A549 (cell line): Measurements from ENCODE around the gene EVX1. TPM values are rescaled to one million over a fixed set of nuclear protein-coding genes. Genes with fewer than 3 reads are reported as not detected.

Experiments
- ATAC-seq, 2 experiments: fragments of 200-7000 bp in 1 of 2; fragments of >200 bp in 1 of 2; cut with Nextera tagmentation in 1 of 2; cut with Tn5 transposase in 1 of 2; 3 replicates each; pipeline versions ENCODE4 v1.8.0 to v1.9.1; 2018 to 2020; ENCODE audit warnings: mild to moderate bottlenecking in 1 of 2, moderate library complexity in 1 of 2
- CTCF ChIA-PET: fragments of 300-600 bp; sonication (Branson Sonifier 250); formaldehyde crosslinking; extraction: SDS; loops from one replicate; lab custom pipeline; 2021; ENCODE audit warnings: antibody characterized with exemption, inconsistent platforms; lab: Yijun Ruan, JAX
- POLR2A ChIA-PET: fragments of 350-600 bp; formaldehyde crosslinking; extraction: SDS; loops from one replicate; lab custom pipeline; 2021; ENCODE audit warnings: antibody characterized with exemption, inconsistent platforms; lab: Yijun Ruan, JAX
- DNase-seq, 2 experiments: peaks; one replicate each; pipeline versions ENCODE4 v3.0.0 to v3.0.0-alpha.2; 2011 to 2016; ENCODE audit warnings: low read depth in 1 of 2, low spot score in 1 of 2
- FAIRE-seq: peaks from 2 replicates; lab custom pipeline; 2011; peaks lifted over from hg19 to GRCh38; lab: Jason Lieb, UNC
- H3K27ac ChIP-seq, 2 experiments: fragments of >200 bp; sonication (Bioruptor Twin); formaldehyde crosslinking; 3 replicates each; pipeline ENCODE4 v1.5.1; 2016 to 2017
- H3K4me1 ChIP-seq: fragments of >200 bp; sonication (Bioruptor Twin); formaldehyde crosslinking; 3 replicates; pipeline ENCODE4 v1.6.1; 2016
- H3K4me2 ChIP-seq: fragments of >200 bp; sonication (Bioruptor Twin); formaldehyde crosslinking; 3 replicates; pipeline ENCODE4 v1.6.1; 2016
- H3K4me3 ChIP-seq: fragments of >200 bp; sonication (Bioruptor Twin); formaldehyde crosslinking; 3 replicates; pipeline ENCODE4 v1.5.1; 2016
- H3K9me3 ChIP-seq: fragments of >200 bp; sonication (Bioruptor Twin); formaldehyde crosslinking; 3 replicates; pipeline ENCODE4 v1.6.1; 2016
- CBX2 ChIP-seq: fragments of 200-600 bp; sonication (generic); IDR thresholded peaks from 2 replicates; pipeline ENCODE4 v1.6.1; 2016; ENCODE audit warnings: low read depth, mild to moderate bottlenecking, borderline replicate concordance
- CBX8 ChIP-seq: fragments of 200-600 bp; sonication (generic); IDR thresholded peaks from 2 replicates; pipeline ENCODE4 v1.6.1; 2016
- CTCF ChIP-seq: fragments of >200 bp; sonication (Bioruptor Twin); formaldehyde crosslinking; IDR thresholded peaks from 3 replicates; pipeline ENCODE4 v1.5.1; 2016
- EHMT2 ChIP-seq: fragments of 200-600 bp; sonication (generic); IDR thresholded peaks from 2 replicates; pipeline ENCODE4 v1.6.1; 2016; ENCODE audit warnings: antibody characterized with exemption, low read depth, mild to moderate bottlenecking, moderate library complexity
- ESRRA ChIP-seq: fragments of 150-350 bp; IDR thresholded peaks from 2 replicates; pipeline ENCODE4 v1.6.1; 2014; ENCODE audit warnings: mild to moderate bottlenecking, low read length, borderline replicate concordance
- HDAC2 ChIP-seq: fragments of 200-600 bp; sonication (generic); IDR thresholded peaks from 2 replicates; pipeline ENCODE4 v1.6.1; 2016
- HMGXB4 ChIP-seq: fragments of 250-450 bp; sonication (Bioruptor Pico); IDR thresholded peaks from 2 replicates; pipeline ENCODE4 v1.5.0; 2021; ENCODE audit warnings: mild to moderate bottlenecking, moderate library complexity, borderline replicate concordance
- MAFK ChIP-seq: fragments of 450-650 bp; IDR thresholded peaks from 2 replicates; pipeline ENCODE4 v1.6.1; 2014; ENCODE audit not compliant: partially characterized antibody
- MYC ChIP-seq: IDR thresholded peaks from 2 replicates; pipeline ENCODE4 v1.6.1; 2012; ENCODE audit warnings: mild to moderate bottlenecking, inconsistent platforms, low read length, improper control_type of control experiment, borderline replicate concordance
- NR3C1 ChIP-seq: fragments of >200 bp; sonication (Bioruptor Twin); formaldehyde crosslinking; IDR thresholded peaks from 3 replicates; pipeline ENCODE4 v1.6.1; 2017
- PHF8 ChIP-seq: fragments of 200-600 bp; sonication (generic); IDR thresholded peaks from 2 replicates; pipeline ENCODE4 v1.6.1; 2016; ENCODE audit warnings: low read depth, mild to moderate bottlenecking, antibody characterized with exemption, moderate library complexity, borderline replicate concordance
- POLR2A ChIP-seq: IDR thresholded peaks from 2 replicates; pipeline ENCODE4 v1.6.1; 2012; ENCODE audit warnings: mild to moderate bottlenecking, low read length
- RARB ChIP-seq: fragments of 250-450 bp; sonication (Bioruptor Pico); IDR thresholded peaks from 2 replicates; pipeline ENCODE4 v1.8.0; 2021; ENCODE audit warnings: mild to moderate bottlenecking, moderate library complexity
- REST ChIP-seq: fragments of 200-600 bp; sonication (generic); IDR thresholded peaks from 2 replicates; pipeline ENCODE4 v1.6.1; 2016; ENCODE audit warnings: antibody characterized with exemption, mild to moderate bottlenecking, moderate library complexity
- RFX5 ChIP-seq: fragments of 450-650 bp; IDR thresholded peaks from 2 replicates; pipeline ENCODE4 v1.7.1; 2014; ENCODE audit warnings: antibody characterized with exemption, mild to moderate bottlenecking, moderate library complexity
- SMC3 ChIP-seq: fragments of >200 bp; sonication (Bioruptor Twin); formaldehyde crosslinking; IDR thresholded peaks from 3 replicates; pipeline ENCODE4 v1.6.1; 2018; ENCODE audit warnings: inconsistent platforms
- SREBF2 ChIP-seq: fragments of 450-650 bp; IDR thresholded peaks from 2 replicates; pipeline ENCODE4 v1.6.1; 2014; ENCODE audit warnings: mild to moderate bottlenecking, moderate library complexity
- TFCP2L1 ChIP-seq: fragments of 250-450 bp; sonication (Bioruptor Pico); IDR thresholded peaks from 2 replicates; pipeline ENCODE4 v1.5.0; 2021; ENCODE audit warnings: mild to moderate bottlenecking
- ZFP36 ChIP-seq: fragments of 450-650 bp; IDR thresholded peaks from 2 replicates; pipeline ENCODE4 v1.6.1; 2014; ENCODE audit warnings: borderline replicate concordance; ENCODE audit not compliant: partially characterized antibody
- ZSCAN20 ChIP-seq: fragments of 250-450 bp; sonication (Bioruptor Pico); IDR thresholded peaks from 2 replicates; pipeline ENCODE4 v1.8.0; 2022; ENCODE audit warnings: mild to moderate bottlenecking, moderate library complexity
- WGBS: methylation state at CpG from one replicate; pipeline ENCODE4 v1.1.6; 2017; ENCODE audit errors: missing lambda C conversion rate; 5-methylcytosine and 5-hydroxymethylcytosine counted together
- polyA plus RNA-seq, 4 experiments: library from polyadenylated mRNA; depleted of rRNA in 3 of 4; stranded (reverse); fragments of >200 nt; fragmentation: RNase III in 1 of 4; extraction: RNeasy Plus Mini Kit Qiagen cat#74134 plus additional on column Dnase treatment in 1 of 4; gene quantifications; 2 replicates in 3 of 4; 3 replicates in 1 of 4; pipeline ENCODE4 v1.2.3, GENCODE V29; 2011 to 2017

Gene EVX1
- polyA plus RNA-seq, 2 of the 4 experiments (the other 2 are of a cell fraction): 0.05 to 0.08 TPM

GRCh38 chr7:27207348-27207985, 35.1 kb upstream of the EVX1 start:
- ATAC-seq (no peak), FAIRE-seq (no peak), DNase-seq (no peak)
- Histone ChIP-seq H3K9me3 (no peaks in the 10 kb centered on the region), H3K4me2 (no peak overlapping the region), H3K4me1 (peaks cover 9% of the 10 kb centered on the region; the same call in 2 of the 3 replicates), H3K27ac (no peak overlapping the region), H3K4me3 (no peak overlapping the region)
- no peak for TF ChIP-seq RARB (CRISPR knock-in tag)
- ChIA-PET CTCF (interaction anchor here (0.6 to 2.1 kb wide), 7 partner anchors 12 to 886 kb away, joined by 3 to 11 read pairs (median 4); no protein-coding TSS in a partner anchor), POLR2A (no interaction called here)
- WGBS: 62% methylated on average over 7 of the region's 7 CpGs

- TF ChIP-seq RFX5 (no peak), ZSCAN20 (CRISPR knock-in tag) (no peak), ESRRA (no peak), TFCP2L1 (CRISPR knock-in tag) (no peak), POLR2A (no peak), PHF8 (no peak), ZFP36 (no peak), HDAC2 (no peak), MAFK (no peak), MYC (no peak), CTCF (no peak), SREBF2 (no peak), EHMT2 (no peak), CBX8 (no peak), CBX2 (no peak), REST (no peak), HMGXB4 (CRISPR knock-in tag) (no peak), NR3C1 (no peak), SMC3 (no peak)
- Histone ChIP-seq H3K4me2 (no peak overlapping the region), H3K27ac (no peak overlapping the region), H3K4me1 (peaks cover 9% of the 10 kb centered on the region; the same call in 2 of the 3 replicates), H3K9me3 (no peaks in the 10 kb centered on the region), H3K4me3 (no peak overlapping the region)
- ChIA-PET CTCF (interaction anchor here (1.0 to 3.8 kb wide), 17 partner anchors 9 to 888 kb away, joined by 4 to 48 read pairs (median 11); partner anchors contain the start of gene HOXA13), POLR2A (no interaction called here)
- WGBS: 61% methylated on average over 4 of the region's 4 CpGs
- FAIRE-seq: no peak
- no peak for ATAC-seq
- DNase-seq: no peak
Measured at GRCh38 chr7:27208998-27209397, 33.6 kb upstream of the EVX1 start.
